Fibroblast of lung (primary cell): Measurements from ENCODE around the gene SMG7.

Experiments
- EZH2 ChIP-seq: IDR thresholded peaks from 2 replicates; pipeline ENCODE4 v1.5.1; 2012; ENCODE audit warnings: low read length, control low read depth, mild to moderate bottlenecking; ENCODE audit errors: missing control alignments
- TF ChIP-seq, protein P1 (sequence below), 2 donors: IDR thresholded peaks in 1 of 2; conservative IDR thresholded peaks in 1 of 2; 1 replicate in 1 of 2; 2 replicates in 1 of 2; pipeline ENCODE4 v1.5.1; 2011 to 2012; ENCODE audit warnings: low read length in 2 of 2, control low read depth in 1 of 2, inconsistent platforms in 1 of 2, low read depth in 1 of 2, mild to moderate bottlenecking in 1 of 2

- TF ChIP-seq, protein P1, sequence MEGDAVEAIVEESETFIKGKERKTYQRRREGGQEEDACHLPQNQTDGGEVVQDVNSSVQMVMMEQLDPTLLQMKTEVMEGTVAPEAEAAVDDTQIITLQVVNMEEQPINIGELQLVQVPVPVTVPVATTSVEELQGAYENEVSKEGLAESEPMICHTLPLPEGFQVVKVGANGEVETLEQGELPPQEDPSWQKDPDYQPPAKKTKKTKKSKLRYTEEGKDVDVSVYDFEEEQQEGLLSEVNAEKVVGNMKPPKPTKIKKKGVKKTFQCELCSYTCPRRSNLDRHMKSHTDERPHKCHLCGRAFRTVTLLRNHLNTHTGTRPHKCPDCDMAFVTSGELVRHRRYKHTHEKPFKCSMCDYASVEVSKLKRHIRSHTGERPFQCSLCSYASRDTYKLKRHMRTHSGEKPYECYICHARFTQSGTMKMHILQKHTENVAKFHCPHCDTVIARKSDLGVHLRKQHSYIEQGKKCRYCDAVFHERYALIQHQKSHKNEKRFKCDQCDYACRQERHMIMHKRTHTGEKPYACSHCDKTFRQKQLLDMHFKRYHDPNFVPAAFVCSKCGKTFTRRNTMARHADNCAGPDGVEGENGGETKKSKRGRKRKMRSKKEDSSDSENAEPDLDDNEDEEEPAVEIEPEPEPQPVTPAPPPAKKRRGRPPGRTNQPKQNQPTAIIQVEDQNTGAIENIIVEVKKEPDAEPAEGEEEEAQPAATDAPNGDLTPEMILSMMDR (conservative IDR thresholded peaks at IDR 0.05 in 1 of 2, IDR thresholded peaks at IDR 0.05 in 1 of 2; ENCODE audit: low read depth in 1 of 2, low read length in 2 of 2) = no peak
- TF ChIP-seq EZH2 = no peak
These were observed 23.1 kb downstream of the SMG7 start for GRCh38 chr1:183495420-183495819.
